GM21515 (cell line): ENCODE results near the gene NEGR1.

ENCODE experiments used
- ATAC-seq: cut with Tn5 transposase; IDR thresholded peaks from one replicate; pipeline ENCODE4 v1.9.1; 2021; ENCODE audit not compliant: unreplicated experiment

Gene NEGR1

GRCh38 chr1:71869326-71869725 lies 413.0 kb downstream of the NEGR1 start:
- ATAC-seq, result no peak

DNA sequence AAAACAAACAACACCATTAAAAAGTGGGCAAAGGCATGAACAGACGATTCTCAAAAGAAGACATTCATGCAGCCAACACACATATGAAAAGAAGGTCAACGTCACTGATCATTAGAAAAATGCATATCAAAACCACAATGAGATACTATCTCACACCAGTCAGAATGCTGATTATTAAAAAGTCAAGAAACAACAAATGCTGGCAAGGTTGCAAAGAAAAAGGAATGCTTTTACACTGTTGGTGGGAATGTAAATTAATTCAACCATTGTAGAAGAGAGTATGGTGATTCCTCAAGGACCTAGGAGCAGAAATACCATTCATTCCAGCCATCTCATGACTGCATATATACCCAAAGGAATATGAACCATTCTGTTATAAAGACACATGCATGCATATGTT lies 419.6 kb downstream of the NEGR1 start:
- ATAC-seq, result no peak

DNA sequence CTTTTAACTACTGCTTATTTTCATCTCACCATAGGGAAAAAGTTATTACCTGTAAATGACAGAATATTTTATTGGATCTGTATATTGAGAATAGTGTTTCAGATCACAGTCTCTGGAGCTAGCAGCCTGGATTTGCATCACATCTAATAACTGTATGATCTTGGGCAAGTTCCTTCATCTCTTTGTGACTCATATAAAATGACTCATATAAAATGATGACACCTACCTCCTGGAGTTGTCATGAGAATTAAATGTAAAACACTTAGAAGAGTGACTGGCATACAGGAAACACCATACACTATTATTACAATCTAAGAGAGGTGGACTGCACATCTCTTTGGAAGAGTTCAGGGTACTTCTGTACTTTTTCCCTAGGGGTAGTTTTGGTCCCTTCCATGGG lies 421.3 kb downstream of the NEGR1 start:
- no peak for ATAC-seq

DNA sequence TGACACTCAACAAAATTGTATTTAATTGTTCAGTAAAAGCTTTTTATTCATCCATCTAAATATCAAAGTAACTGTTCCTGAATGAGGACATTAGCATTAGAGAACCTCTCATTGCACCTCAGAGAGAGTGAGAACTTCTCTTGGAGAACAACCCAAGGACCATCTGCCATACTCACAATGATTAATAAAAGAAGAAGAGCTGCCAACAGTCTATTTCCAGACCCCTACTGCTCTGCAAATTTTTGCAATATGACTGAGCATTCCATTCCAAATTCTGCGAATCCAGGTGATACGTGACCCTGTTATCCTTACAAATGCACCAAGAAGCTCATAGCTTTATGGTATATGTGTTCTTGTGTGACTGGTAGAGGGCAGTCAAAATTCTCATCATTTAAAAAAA lies 422.5 kb downstream of the NEGR1 start:
- ATAC-seq, result no peak

- no peak for ATAC-seq
These were observed 424.5 kb downstream of the NEGR1 start for GRCh38 chr1:71857862-71858261.

DNA sequence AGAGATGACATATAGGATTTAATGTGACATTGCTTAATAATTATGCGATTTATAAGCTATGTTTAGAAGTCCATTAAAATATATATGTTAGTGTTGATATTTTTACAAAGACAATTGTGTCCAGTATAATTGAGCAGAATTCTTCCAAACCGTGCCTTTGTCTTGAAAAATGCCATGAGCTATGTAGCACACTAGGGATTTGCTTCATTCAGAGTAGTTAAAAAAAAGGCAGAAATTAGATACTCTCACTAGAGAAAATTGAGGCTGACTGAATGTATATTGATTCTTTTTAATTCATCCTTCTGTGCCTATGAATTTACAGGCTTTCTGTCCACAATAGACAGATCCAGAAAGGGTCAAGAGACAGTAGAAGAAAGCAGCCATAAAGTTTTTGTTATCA lies 429.0 kb downstream of the NEGR1 start:
- no peak for ATAC-seq

GRCh38 chr1:71850936-71851335 lies 431.4 kb downstream of the NEGR1 start:
- ATAC-seq, result no peak

- no peak for ATAC-seq
These were observed 431.8 kb downstream of the NEGR1 start for GRCh38 chr1:71850515-71850914.

DNA sequence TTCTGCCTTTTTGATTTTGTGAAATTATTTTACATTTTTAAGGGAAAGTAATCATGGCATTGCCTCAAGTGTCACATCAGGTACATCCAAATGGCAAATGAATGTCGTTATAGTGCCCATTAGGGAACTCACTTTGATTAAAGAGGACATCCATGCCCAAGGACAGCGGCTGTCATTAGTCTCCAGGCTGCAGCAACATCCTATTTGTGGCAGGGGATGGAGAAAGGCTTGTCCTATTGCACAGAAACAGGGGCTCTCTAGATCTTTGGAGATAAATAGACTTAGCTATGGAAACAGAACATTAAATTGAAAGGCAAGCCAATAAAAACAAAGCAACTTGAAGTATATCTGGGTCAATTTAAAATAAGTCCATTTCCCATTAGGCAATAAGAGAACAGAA lies 439.3 kb downstream of the NEGR1 start:
- no peak for ATAC-seq

GRCh38 chr1:71839876-71840275 lies 442.5 kb downstream of the NEGR1 start:
- no peak for ATAC-seq

DNA sequence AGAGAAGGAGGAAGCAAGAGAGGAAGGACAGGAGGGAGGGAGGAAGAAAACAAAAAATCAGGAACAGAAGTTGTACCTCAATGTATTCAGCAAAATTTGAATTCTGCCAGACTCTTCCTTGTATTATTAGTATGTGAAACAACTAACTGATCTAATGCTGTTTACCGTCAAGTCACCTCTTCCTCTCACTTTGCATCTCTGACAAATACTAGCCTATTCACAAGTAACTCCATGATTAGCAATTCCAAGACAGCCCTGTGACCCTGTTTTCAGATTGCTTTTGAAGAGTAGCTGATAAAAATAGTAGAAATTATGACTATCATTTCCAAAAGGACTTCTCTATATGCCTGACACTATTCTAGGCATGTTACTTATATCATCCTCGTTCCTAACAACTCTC lies 445.4 kb downstream of the NEGR1 start:
- ATAC-seq, result no peak

GRCh38 chr1:71835442-71835813 lies 446.9 kb downstream of the NEGR1 start:
- ATAC-seq, result peak; percentile 77

- no peak for ATAC-seq
These were observed 447.5 kb downstream of the NEGR1 start for GRCh38 chr1:71834601-71835441.

DNA sequence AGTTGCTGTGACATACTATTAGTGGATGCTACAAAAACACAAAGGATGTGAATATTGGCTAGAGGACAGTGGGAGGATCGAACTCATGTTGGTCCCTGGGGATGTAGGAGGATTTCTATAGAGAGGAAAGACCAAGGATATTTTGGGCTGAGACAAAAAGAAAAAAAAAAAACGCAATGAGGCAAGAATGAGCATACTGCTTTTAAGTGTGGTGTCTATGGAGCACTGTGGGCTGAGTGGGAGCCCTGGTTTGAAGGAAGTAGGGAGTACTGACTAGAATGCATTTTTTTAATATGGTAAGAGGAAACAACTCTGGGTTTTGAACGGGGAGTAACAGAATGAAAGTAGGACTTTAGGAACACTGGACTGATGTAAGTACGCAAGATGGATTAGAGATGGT lies 450.7 kb downstream of the NEGR1 start:
- ATAC-seq, result no peak

DNA sequence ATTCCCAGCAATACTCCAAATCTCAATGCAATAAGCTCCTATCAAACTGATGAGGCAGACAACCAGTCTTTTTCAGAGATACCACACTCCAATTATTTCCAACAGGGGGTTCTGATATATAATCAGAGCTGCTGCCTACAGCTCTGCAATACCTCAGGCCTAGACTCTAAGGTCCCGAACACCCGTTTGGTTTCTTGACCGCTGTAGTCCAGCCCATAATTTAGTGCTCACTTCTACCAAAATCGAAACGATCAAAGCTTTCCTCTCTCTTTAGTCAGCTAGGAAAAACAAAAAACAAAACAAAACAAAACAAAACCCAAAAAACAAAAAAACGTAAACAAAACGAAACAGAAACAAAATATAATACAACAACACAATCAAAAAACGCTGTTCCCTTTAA lies 453.0 kb downstream of the NEGR1 start:
- no peak for ATAC-seq

DNA sequence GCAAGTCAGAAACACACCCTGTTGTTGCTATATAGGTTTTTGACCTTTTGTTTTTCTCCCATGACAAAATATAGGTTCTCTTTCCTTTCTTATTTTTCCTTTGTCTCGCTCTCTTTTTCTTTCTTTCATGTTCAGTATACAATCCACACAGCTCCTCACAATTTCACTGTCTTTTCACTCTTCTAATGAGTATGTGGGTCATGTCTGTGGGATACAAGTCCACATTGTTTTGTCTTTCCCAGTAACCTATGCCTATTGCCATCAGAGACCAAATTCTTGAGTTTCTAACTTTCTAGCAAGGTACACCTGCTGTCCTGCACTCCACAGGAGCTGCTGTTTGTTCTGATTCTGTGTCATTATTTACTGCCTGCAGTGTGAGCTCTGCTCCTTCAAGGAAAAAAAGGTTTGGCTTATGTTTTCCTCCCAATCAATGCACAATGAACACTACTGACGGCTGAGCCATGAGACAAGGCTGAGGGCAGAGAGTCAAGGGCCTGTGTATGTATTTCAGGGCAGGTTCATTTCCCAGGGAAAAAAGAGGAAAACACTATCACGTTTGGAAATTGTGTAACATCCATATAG lies 453.8 kb downstream of the NEGR1 start:
- ATAC-seq, result no peak

- ATAC-seq, result no peak
These were observed 458.5 kb downstream of the NEGR1 start for GRCh38 chr1:71823708-71824305.

- no peak for ATAC-seq
These were observed 465.3 kb downstream of the NEGR1 start for GRCh38 chr1:71817028-71817427.

GRCh38 chr1:71809085-71809484 lies 473.3 kb downstream of the NEGR1 start:
- ATAC-seq, result no peak

GRCh38 chr1:71804140-71804539 lies 478.2 kb downstream of the NEGR1 start:
- no peak for ATAC-seq

- ATAC-seq, result no peak
These were observed 486.3 kb downstream of the NEGR1 start for GRCh38 chr1:71796006-71796405.

DNA sequence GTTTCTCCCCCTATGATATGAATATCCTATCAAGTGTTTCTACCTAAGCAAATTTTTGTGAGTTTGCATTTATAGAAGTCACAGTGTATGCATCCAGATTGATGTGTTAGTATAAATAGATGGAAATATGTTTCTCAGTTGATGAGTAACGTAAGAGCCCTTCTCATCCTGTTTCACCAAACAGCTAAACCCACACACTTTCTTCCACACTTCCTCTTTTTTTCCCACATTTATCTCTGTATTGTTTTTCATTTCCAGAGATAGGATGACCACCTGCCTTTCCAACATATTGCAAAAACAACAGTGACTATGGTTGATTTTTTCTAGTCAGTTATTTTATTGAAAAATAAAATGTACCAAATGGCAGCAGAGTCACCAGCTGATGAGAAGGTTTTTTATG lies 490.1 kb downstream of the NEGR1 start:
- no peak for ATAC-seq
